Stomach (tissue), 9 donors: ENCODE measurements around the gene OLFM1. TPM values are rescaled to one million over a fixed set of nuclear protein-coding genes. Genes with fewer than 3 reads are reported as not detected.

Source experiments
- DNase-seq, 2 donors: peaks; one replicate each; pipeline versions ENCODE4 v3.0.0 to v3.0.0-alpha.2; 2013 to 2019
- H3K27ac ChIP-seq, 5 donors: fragments of 200-600 bp in 4 of 5; sonication (generic) in 4 of 5; one replicate each; pipeline ENCODE4 v1.5.1; 2013 to 2019; ENCODE audit warnings: mild to moderate bottlenecking in 1 of 5, moderate library complexity in 1 of 5
- H3K27me3 ChIP-seq, 3 donors: fragments of 200-600 bp; sonication (generic); one replicate each; pipeline ENCODE4 v1.5.1; 2017 to 2019; ENCODE audit warnings: mixed run types in 1 of 3
- H3K36me3 ChIP-seq, 4 donors: fragments of 200-600 bp; sonication (generic); 1 replicate in 3 of 4; 2 replicates in 1 of 4; pipeline ENCODE4 v1.5.1; 2016 to 2019
- H3K4me1 ChIP-seq, 4 donors: fragments of 200-600 bp; sonication (generic); one replicate each; pipeline ENCODE4 v1.5.1; 2016 to 2019
- H3K4me3 ChIP-seq, 4 donors: fragments of 200-600 bp; sonication (generic) in 3 of 4; one replicate each; pipeline ENCODE4 v1.5.1; 2016 to 2019; ENCODE audit warnings: mild to moderate bottlenecking in 1 of 4
- H3K9me3 ChIP-seq, 4 donors: fragments of 200-600 bp; sonication (generic); one replicate each; pipeline ENCODE4 v1.5.1; 2016 to 2019
- CTCF ChIP-seq, 7 experiments: fragments of 450-650 bp in 4 of 7; fragments of 200-600 bp in 3 of 7; sonication (generic) in 3 of 7; IDR thresholded peaks; one replicate each; pipeline ENCODE4 v1.5.1; 2016 to 2019; ENCODE audit warnings: antibody characterized with exemption in 7 of 7, control low read depth in 2 of 7, mild to moderate bottlenecking in 1 of 7
- EP300 ChIP-seq: sonication (generic); formaldehyde crosslinking; IDR thresholded peaks from one replicate; pipeline ENCODE4 v1.6.1; 2017; ENCODE audit warnings: antibody characterized with exemption
- POLR2A ChIP-seq, 4 donors: fragments of 450-650 bp; IDR thresholded peaks; one replicate each; pipeline ENCODE4 v1.6.1; 2016; ENCODE audit warnings: antibody characterized with exemption in 4 of 4, control low read depth in 2 of 4, mild to moderate bottlenecking in 1 of 4, moderate library complexity in 1 of 4
- POLR2AphosphoS5 ChIP-seq, 3 donors: sonication (generic); formaldehyde crosslinking; IDR thresholded peaks; one replicate each; pipeline ENCODE4 v1.6.1; 2016; ENCODE audit warnings: antibody characterized with exemption in 3 of 3
- WGBS, 5 donors: extraction: QIAGEN DNeasy Blood & Tissue Kit in 3 of 5; methylation state at CpG; one replicate each; pipeline versions ENCODE4 v1.1.5 to v1.1.7; 2013 to 2018; 5-methylcytosine and 5-hydroxymethylcytosine counted together
- intact Hi-C: fragments of 100-400 bp; cut with DNase I; formaldehyde crosslinking; loops from one replicate; pipeline ENCODE4 v1.15.1; 2023; ENCODE audit warnings: low total_unique reads
- polyA plus RNA-seq, 3 donors: library from polyadenylated mRNA; stranded (reverse); fragments of 200-250 nt; gene quantifications; one replicate each; pipeline ENCODE4 v1.2.3, GENCODE V29; 2013
- total RNA-seq, 5 donors: library from RNA; depleted of rRNA; stranded (reverse); fragments of >200 nt; gene quantifications; one replicate each; pipeline versions ENCODE4 v1.1.0 to v1.2.3, GENCODE V29; 2014 to 2016
- donor health status: healthy with polysubstance abuse.
- donor health status: Bipolar disorder and iron deficiency.
- donor health status: healthy.

Gene OLFM1
- total and polyA plus RNA-seq, 8 donors = 0.29 to 58.3 (median 10.5) TPM; not detected in 1

DNA sequence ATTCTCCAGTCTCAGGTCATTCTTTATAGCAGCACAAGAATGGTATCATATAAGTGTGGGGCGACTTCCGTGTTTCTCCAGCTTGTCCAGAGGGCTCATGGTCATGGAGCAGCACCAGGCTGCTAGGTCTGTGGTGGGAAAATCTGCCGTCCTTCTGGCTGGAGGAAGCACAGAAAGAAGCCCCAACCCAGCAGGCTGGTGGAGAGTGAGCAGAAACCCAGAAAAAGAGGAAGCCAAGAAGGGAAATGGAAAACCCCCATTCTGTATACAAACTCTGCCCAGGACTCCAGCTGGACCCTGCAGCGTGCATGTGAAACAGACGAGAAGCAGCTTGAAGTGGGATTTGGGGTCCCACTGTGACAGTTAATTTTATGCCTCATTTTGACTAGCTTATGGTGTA is 34.3 kb upstream of the OLFM1 start:
- Histone ChIP-seq H3K36me3 (no peaks in the 10 kb centered on the region), H3K4me3 (no peak overlapping the region), H3K9me3 (peaks cover 0 to 14% (median 5%) of the 10 kb centered on the region in 4 donors), H3K27ac (no peak overlapping the region), H3K4me1 (no peaks in the 10 kb centered on the region), H3K27me3 (peaks cover 0 to 66% (median 5%) of the 10 kb centered on the region in 3 donors)
- intact Hi-C loops = no loop called here
- DNase-seq = peak in 1 of 2 donors; percentile 2
- no peak for TF ChIP-seq POLR2A (IDR thresholded peaks at IDR 0.05)
- no peak for TF ChIP-seq EP300
- TF ChIP-seq POLR2AphosphoS5 (IDR thresholded peaks at IDR 0.05) = no peak
- no peak for TF ChIP-seq CTCF (IDR thresholded peaks at IDR 0.05)
- WGBS, 5 donors = 54 to 77% (median 74%) methylated on average over 5 of the region's 5 CpGs

- Histone ChIP-seq H3K36me3 (no peaks in the 10 kb centered on the region), H3K27ac (no peak overlapping the region), H3K4me3 (no peak overlapping the region), H3K27me3 (peaks cover 0 to 62% (median 5%) of the 10 kb centered on the region in 3 donors), H3K9me3 (peaks cover 0 to 14% (median 5%) of the 10 kb centered on the region in 4 donors), H3K4me1 (no peaks in the 10 kb centered on the region)
- DNase-seq = no peak
- intact Hi-C loops = no loop called here
- TF ChIP-seq POLR2A (IDR thresholded peaks at IDR 0.05) (no peak), EP300 (no peak), POLR2AphosphoS5 (IDR thresholded peaks at IDR 0.05) (no peak), CTCF (IDR thresholded peaks at IDR 0.05) (no peak)
- 72 to 83% (median 80%) methylated on average over 3 of the region's 3 CpGs for WGBS, 5 donors
Observed at GRCh38 chr9:135055181-135055580, 32.3 kb upstream of the OLFM1 start.

GRCh38 chr9:135056541-135056940 is 30.9 kb upstream of the OLFM1 start:
- H3K27me3 ChIP-seq = peaks cover 0 to 70% (median 13%) of the 10 kb centered on the region in 3 donors
- H3K9me3 ChIP-seq = peaks cover 0 to 14% (median 5%) of the 10 kb centered on the region in 4 donors
- no peaks in the 10 kb centered on the region for H3K36me3 ChIP-seq
- TF ChIP-seq CTCF (IDR thresholded peaks at IDR 0.05) (no peak), POLR2A (IDR thresholded peaks at IDR 0.05) (no peak), EP300 (no peak), POLR2AphosphoS5 (IDR thresholded peaks at IDR 0.05) (no peak)
- 40 to 58% (median 47%) methylated on average over 3 of the region's 3 CpGs for WGBS, 5 donors
- H3K4me1 ChIP-seq = no peaks in the 10 kb centered on the region
- DNase-seq = no peak
- no peak overlapping the region for H3K4me3 ChIP-seq
- intact Hi-C loops = no loop called here
- no peak overlapping the region for H3K27ac ChIP-seq

GRCh38 chr9:135060461-135061116 is 26.9 kb upstream of the OLFM1 start:
- H3K4me3 ChIP-seq = no peak overlapping the region
- H3K27ac ChIP-seq = no peak overlapping the region
- WGBS, 5 donors = 34 to 55% (median 51%) methylated on average over 4 to 5 of the region's 5 CpGs
- peaks cover 0 to 64% (median 8%) of the 10 kb centered on the region in 3 donors for H3K27me3 ChIP-seq
- intact Hi-C loops = no loop called here
- peaks cover 0 to 19% (median 13%) of the 10 kb centered on the region in 4 donors for H3K9me3 ChIP-seq
- DNase-seq = no peak
- H3K4me1 ChIP-seq = no peaks in the 10 kb centered on the region
- no peaks in the 10 kb centered on the region for H3K36me3 ChIP-seq
- TF ChIP-seq EP300 = no peak

- peaks cover 0 to 71% (median 8%) of the 10 kb centered on the region in 3 donors for H3K27me3 ChIP-seq
Observed at GRCh38 chr9:135061441-135061840, 26.0 kb upstream of the OLFM1 start.

More at GRCh38 chr9:135061441-135061840, 26.0 kb upstream of the OLFM1 start:
- WGBS, 5 donors = 66 to 82% (median 77%) methylated on average over 10 to 12 of the region's 12 CpGs
- Histone ChIP-seq H3K4me1 (no peaks in the 10 kb centered on the region), H3K36me3 (no peaks in the 10 kb centered on the region), H3K27ac (no peak overlapping the region), H3K4me3 (no peak overlapping the region), H3K9me3 (peaks cover 0 to 19% (median 13%) of the 10 kb centered on the region in 4 donors)
- TF ChIP-seq POLR2AphosphoS5 (IDR thresholded peaks at IDR 0.05) = no peak
- no peak for TF ChIP-seq EP300
- TF ChIP-seq CTCF (IDR thresholded peaks at IDR 0.05) = no peak
- TF ChIP-seq POLR2A (IDR thresholded peaks at IDR 0.05) = no peak
- intact Hi-C loops = no loop called here
- DNase-seq = peak in 1 of 2 donors; percentile 23
